ENCODE measurements around the gene NKX1-2. TPM values are rescaled to one million over a fixed set of nuclear protein-coding genes. Genes with fewer than 3 reads are reported as not detected.
A peak's percentile ranks its signal among the peaks of the same experiment; 100 is the strongest.

Gene NKX1-2
- total RNA-seq, result not detected

- H3K4me3 ChIP-seq, result peak within 1 kb of the TSS; percentile 39 to 52
- H3K27ac ChIP-seq, result no peak within 1 kb of the TSS
- no peak for TF ChIP-seq CTCF (IDR thresholded peaks at IDR 0.05)
- H3K36me3 ChIP-seq, result no peaks in the 10 kb centered on the region
- H3K27me3 ChIP-seq, result peaks cover 7% of the 10 kb centered on the region
- peaks cover 4 to 17% of the 10 kb centered on the region in 2 donors for H3K4me1 ChIP-seq
- intact Hi-C loops (cut with DNase I), result no loop called here
- no peak for DNase-seq (ENCODE audit: low spot score in 2 of 2)
- no peaks in the 10 kb centered on the region for H3K9me3 ChIP-seq
These were observed at the start of gene NKX1-2 for GRCh38 chr10:124450012-124450782. TSS of gene NKX1-2 (minus strand) at chr10:124450035. CDS start at chr10:124449943, 92 bp downstream.

- Histone ChIP-seq H3K27me3 (no peaks in the 10 kb centered on the region), H3K27ac (no peak overlapping the region), H3K36me3 (no peaks in the 10 kb centered on the region), H3K4me3 (no peak overlapping the region), H3K4me1 (no peaks in the 10 kb centered on the region), H3K9me3 (no peaks in the 10 kb centered on the region)
- DNase-seq (ENCODE audit: low spot score in 2 of 2), result no peak
- TF ChIP-seq CTCF (IDR thresholded peaks at IDR 0.05), result no peak
- intact Hi-C loops (cut with DNase I), result no loop called here
These were observed 48.2 kb upstream of the NKX1-2 start for GRCh38 chr10:124498056-124498455.

- intact Hi-C loops (cut with DNase I), result no loop called here
- H3K9me3 ChIP-seq, result no peaks in the 10 kb centered on the region
- no peak overlapping the region for H3K4me3 ChIP-seq
- no peak overlapping the region for H3K27ac ChIP-seq
- H3K36me3 ChIP-seq, result no peaks in the 10 kb centered on the region
- no peaks in the 10 kb centered on the region for H3K27me3 ChIP-seq
- no peaks in the 10 kb centered on the region for H3K4me1 ChIP-seq
- DNase-seq (ENCODE audit: low spot score in 2 of 2), result no peak
- TF ChIP-seq CTCF (IDR thresholded peaks at IDR 0.05), result no peak
These were observed 47.5 kb upstream of the NKX1-2 start for GRCh38 chr10:124497196-124497881.

DNA sequence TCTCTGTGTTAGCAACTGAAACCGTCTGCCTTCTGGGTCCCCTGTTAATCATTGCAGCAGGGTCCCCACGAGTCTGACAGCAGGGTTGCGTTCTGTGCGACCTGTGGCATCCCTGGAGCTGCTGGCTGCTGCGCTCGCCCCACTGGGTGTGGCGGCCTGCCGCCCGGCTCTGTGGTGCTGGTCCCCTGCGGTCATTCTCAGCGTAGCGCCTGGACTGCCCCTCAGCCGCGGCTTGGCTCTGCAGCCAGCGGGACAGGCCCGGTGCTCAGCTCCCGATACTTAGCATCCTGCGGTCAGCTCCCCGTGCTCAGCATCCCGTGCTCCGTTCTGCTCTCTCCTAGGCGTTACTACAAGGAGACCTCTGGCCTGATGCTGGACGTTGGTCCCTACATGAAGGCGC, 46.8 kb upstream of the NKX1-2 start:
- DNase-seq (ENCODE audit: low spot score in 2 of 2), result no peak
- H3K36me3 ChIP-seq, result no peaks in the 10 kb centered on the region
- no peak overlapping the region for H3K4me3 ChIP-seq
- TF ChIP-seq CTCF (IDR thresholded peaks at IDR 0.05), result no peak
- no peaks in the 10 kb centered on the region for H3K4me1 ChIP-seq
- H3K27ac ChIP-seq, result no peak overlapping the region
- no peaks in the 10 kb centered on the region for H3K9me3 ChIP-seq
- H3K27me3 ChIP-seq, result no peaks in the 10 kb centered on the region
- intact Hi-C loops (cut with DNase I), result no loop called here

- TF ChIP-seq CTCF (IDR thresholded peaks at IDR 0.05), result no peak
- Histone ChIP-seq H3K4me1 (no peaks in the 10 kb centered on the region), H3K4me3 (no peak overlapping the region), H3K27me3 (no peaks in the 10 kb centered on the region), H3K27ac (no peak overlapping the region), H3K9me3 (no peaks in the 10 kb centered on the region), H3K36me3 (no peaks in the 10 kb centered on the region)
- DNase-seq (ENCODE audit: low spot score in 2 of 2), result no peak
- intact Hi-C loops (cut with DNase I), result no loop called here
These were observed 46.3 kb upstream of the NKX1-2 start for GRCh38 chr10:124496150-124496549.

Data from ascending aorta (tissue), 2 donors.